ENCODE results near the gene DGCR8.

Gene DGCR8

DNA sequence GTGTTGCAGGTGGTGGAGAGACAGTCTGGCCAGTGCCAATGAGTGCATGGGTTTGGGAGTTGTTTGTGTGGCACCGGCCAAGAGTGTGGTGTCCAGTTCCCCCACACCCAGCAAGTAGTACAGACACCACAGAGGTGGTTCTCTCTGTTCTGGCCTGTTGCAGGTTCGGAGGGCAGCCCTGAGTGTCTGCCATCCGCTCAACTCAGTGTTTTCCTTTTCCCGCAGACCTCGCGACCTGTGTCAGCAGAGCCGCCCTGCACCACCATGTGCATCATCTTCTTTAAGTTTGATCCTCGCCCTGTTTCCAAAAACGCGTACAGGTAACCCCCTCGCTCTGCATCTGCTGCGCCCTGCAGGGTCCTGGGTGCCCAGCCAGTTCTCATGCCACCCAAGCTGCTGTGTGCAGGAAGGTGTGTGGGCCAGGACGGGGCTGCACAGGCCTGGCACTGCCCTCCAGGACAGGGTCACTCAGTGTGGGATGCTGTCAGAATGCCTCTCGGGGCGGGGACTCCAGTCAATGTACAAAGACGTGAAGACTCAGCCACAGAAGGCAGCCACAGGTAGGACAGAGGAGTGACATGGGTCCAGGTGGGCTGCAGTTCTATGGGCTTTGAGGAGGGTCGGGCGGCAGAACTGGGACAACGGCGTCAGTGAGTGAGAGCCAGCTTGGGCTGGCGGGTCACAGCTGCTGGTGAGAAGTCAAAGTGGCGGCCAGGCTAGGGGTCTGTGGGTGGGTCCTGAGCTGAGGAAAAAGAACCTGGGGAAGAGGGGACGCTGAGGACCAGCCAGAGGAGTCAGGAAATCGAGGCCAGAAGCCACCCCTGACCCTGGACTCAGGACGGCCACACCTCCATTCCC lies 43.3 kb upstream of the DGCR8 start:
- peak overlapping the region; percentile 75 for H3K4me3 ChIP-seq (ENCODE audit: low read length)
- no peak for TF ChIP-seq EZH2phosphoT487 (IDR thresholded peaks at IDR 0.05; ENCODE audit: low read depth)
- TF ChIP-seq, protein P1, sequence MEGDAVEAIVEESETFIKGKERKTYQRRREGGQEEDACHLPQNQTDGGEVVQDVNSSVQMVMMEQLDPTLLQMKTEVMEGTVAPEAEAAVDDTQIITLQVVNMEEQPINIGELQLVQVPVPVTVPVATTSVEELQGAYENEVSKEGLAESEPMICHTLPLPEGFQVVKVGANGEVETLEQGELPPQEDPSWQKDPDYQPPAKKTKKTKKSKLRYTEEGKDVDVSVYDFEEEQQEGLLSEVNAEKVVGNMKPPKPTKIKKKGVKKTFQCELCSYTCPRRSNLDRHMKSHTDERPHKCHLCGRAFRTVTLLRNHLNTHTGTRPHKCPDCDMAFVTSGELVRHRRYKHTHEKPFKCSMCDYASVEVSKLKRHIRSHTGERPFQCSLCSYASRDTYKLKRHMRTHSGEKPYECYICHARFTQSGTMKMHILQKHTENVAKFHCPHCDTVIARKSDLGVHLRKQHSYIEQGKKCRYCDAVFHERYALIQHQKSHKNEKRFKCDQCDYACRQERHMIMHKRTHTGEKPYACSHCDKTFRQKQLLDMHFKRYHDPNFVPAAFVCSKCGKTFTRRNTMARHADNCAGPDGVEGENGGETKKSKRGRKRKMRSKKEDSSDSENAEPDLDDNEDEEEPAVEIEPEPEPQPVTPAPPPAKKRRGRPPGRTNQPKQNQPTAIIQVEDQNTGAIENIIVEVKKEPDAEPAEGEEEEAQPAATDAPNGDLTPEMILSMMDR (IDR thresholded peaks at IDR 0.05; ENCODE audit: low read depth, low read length) = no peak
- peak overlapping the region; percentile 94 for H3K4me2 ChIP-seq (ENCODE audit: low read length)
- H3K36me3 ChIP-seq (replicated peaks; ENCODE audit: low read depth, low read length) = peaks cover 15% of the 10 kb centered on the region
- H3K27ac ChIP-seq (ENCODE audit: low read length) = peak overlapping the region; percentile 93
- H3K9ac ChIP-seq (ENCODE audit: low read length) = peak overlapping the region; percentile 82
- no peak overlapping the region for H2AFZ ChIP-seq (ENCODE audit: low read depth, low read length)
- H3K27me3 ChIP-seq (ENCODE audit: low read depth, low read length) = no peaks in the 10 kb centered on the region
- peaks cover 4% of the 10 kb centered on the region; the same call in 1 of the 2 replicates for H3K9me3 ChIP-seq (ENCODE audit: insufficient read depth, low read length)
- H4K20me1 ChIP-seq (ENCODE audit: insufficient read depth, low read length) = no peaks in the 10 kb centered on the region
- 0 out of 2 replicates have a peak, but pooled peaks cover 4% of the 10 kb centered on the region for H3K79me2 ChIP-seq (ENCODE audit: low read length)
- H3K4me1 ChIP-seq (ENCODE audit: low read length) = peaks cover 52% of the 10 kb centered on the region

DNA sequence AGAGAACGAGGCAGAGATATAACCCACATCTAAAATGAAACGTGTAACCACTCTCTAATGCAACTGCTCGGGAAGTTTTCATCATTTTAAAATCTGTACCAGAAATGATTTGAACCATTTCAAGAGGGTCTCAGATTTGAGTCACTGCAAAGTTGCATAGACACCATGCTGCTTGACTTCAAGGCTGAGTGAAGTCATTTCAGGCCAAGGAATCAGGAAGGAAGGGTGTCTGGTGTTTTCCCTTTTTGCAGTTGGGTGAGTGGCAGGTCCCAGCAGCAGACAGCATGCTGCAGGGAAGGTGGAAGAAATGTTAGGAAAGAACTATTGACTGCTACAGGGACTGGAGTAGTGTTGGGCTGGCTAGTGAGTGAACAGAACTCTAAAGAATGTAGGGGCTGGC lies 42.6 kb upstream of the DGCR8 start:
- H3K4me1 ChIP-seq (ENCODE audit: low read length) = peaks cover 45% of the 10 kb centered on the region
- H3K9ac ChIP-seq (ENCODE audit: low read length) = peak overlapping the region; percentile 82
- peaks cover 15% of the 10 kb centered on the region for H3K36me3 ChIP-seq (replicated peaks; ENCODE audit: low read depth, low read length)
- H2AFZ ChIP-seq (ENCODE audit: low read depth, low read length) = no peak overlapping the region
- H3K4me2 ChIP-seq (ENCODE audit: low read length) = peak overlapping the region; percentile 94
- peak overlapping the region; percentile 75 for H3K4me3 ChIP-seq (ENCODE audit: low read length)
- TF ChIP-seq EZH2phosphoT487 (IDR thresholded peaks at IDR 0.05; ENCODE audit: low read depth) = no peak
- TF ChIP-seq, protein P1 (IDR thresholded peaks at IDR 0.05; ENCODE audit: low read depth, low read length) = no peak
- no peaks in the 10 kb centered on the region for H4K20me1 ChIP-seq (ENCODE audit: insufficient read depth, low read length)
- H3K27ac ChIP-seq (ENCODE audit: low read length) = peak overlapping the region; percentile 93
- 0 out of 2 replicates have a peak, but pooled peaks cover 4% of the 10 kb centered on the region for H3K79me2 ChIP-seq (ENCODE audit: low read length)
- peaks cover 4% of the 10 kb centered on the region; the same call in 1 of the 2 replicates for H3K9me3 ChIP-seq (ENCODE audit: insufficient read depth, low read length)
- no peaks in the 10 kb centered on the region for H3K27me3 ChIP-seq (ENCODE audit: low read depth, low read length)

DNA sequence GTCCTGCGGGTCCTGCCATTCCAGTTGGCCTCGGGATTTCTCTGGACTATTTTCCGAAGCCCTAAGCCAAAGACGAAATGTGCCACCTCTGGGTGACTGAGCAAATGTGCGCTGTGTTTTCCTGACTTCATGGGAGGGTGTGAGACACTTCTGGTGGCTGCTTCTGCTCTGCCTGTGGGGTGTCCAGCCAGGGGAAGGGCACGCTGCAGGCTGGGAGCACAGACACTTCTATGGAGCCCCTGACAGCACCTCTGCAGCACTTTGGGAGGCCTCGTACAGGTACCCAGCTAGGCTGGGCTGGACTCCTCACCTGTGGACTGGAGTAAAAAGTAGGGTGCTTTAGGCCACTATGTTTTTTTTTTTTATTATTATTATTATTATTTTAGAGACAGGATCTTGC lies 41.5 kb upstream of the DGCR8 start:
- Histone ChIP-seq H3K36me3 (replicated peaks; ENCODE audit: low read depth, low read length) (peaks cover 18% of the 10 kb centered on the region), H3K27me3 (ENCODE audit: low read depth, low read length) (no peaks in the 10 kb centered on the region), H3K27ac (ENCODE audit: low read length) (peak overlapping the region; percentile 93), H4K20me1 (ENCODE audit: insufficient read depth, low read length) (no peaks in the 10 kb centered on the region), H3K4me2 (ENCODE audit: low read length) (peak overlapping the region; percentile 94), H3K9ac (ENCODE audit: low read length) (no peak overlapping the region), H3K4me1 (ENCODE audit: low read length) (peaks cover 45% of the 10 kb centered on the region), H3K9me3 (ENCODE audit: insufficient read depth, low read length) (peaks cover 4% of the 10 kb centered on the region; the same call in 1 of the 2 replicates), H3K4me3 (ENCODE audit: low read length) (peak overlapping the region; percentile 75), H2AFZ (ENCODE audit: low read depth, low read length) (no peak overlapping the region), H3K79me2 (ENCODE audit: low read length) (0 out of 2 replicates have a peak, but pooled peaks cover 4% of the 10 kb centered on the region)
- TF ChIP-seq, protein P1 (IDR thresholded peaks at IDR 0.05; ENCODE audit: low read depth, low read length) = no peak
- TF ChIP-seq EZH2phosphoT487 (IDR thresholded peaks at IDR 0.05; ENCODE audit: low read depth) = no peak

DNA sequence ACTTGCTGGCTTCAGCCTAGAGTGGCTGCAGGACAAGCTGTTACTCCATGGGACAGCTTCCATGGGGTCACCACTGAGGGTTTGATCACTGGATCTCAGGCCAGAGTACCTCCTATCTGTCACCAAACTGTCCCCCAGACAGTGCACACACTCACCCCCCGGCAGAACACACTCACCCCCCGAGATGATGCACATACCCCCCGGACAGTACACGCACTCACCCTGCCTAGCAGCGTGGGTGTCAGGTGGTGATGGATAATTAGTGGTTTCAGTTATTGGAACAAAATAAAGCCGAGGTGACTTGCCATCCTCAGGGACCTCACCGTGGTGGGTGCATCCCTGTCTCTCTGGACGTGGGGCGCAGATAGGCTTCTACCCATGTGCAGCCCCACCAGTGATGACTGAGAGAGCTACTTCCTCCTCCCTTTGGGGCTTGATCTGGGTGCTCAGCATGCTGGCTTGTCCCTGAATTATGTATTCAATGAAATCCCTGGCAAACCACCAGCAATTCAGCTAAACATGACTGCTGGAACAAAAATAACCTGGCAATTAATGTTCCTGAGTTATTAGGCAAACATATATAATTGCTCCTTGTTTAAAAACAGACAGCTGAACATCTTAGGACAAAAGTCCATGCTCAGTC lies 40.2 kb upstream of the DGCR8 start:
- no peak for TF ChIP-seq EZH2phosphoT487 (IDR thresholded peaks at IDR 0.05; ENCODE audit: low read depth)
- TF ChIP-seq, protein P1 (IDR thresholded peaks at IDR 0.05; ENCODE audit: low read depth, low read length) = no peak
- no peak overlapping the region for H3K27ac ChIP-seq (ENCODE audit: low read length)
- no peak overlapping the region for H3K4me2 ChIP-seq (ENCODE audit: low read length)
- peaks cover 37% of the 10 kb centered on the region for H3K4me1 ChIP-seq (ENCODE audit: low read length)
- no peak overlapping the region for H2AFZ ChIP-seq (ENCODE audit: low read depth, low read length)
- no peak overlapping the region for H3K4me3 ChIP-seq (ENCODE audit: low read length)
- 0 out of 2 replicates have a peak, but pooled peaks cover 4% of the 10 kb centered on the region for H3K79me2 ChIP-seq (ENCODE audit: low read length)
- no peaks in the 10 kb centered on the region for H3K27me3 ChIP-seq (ENCODE audit: low read depth, low read length)
- no peaks in the 10 kb centered on the region for H3K9me3 ChIP-seq (ENCODE audit: insufficient read depth, low read length)
- H4K20me1 ChIP-seq (ENCODE audit: insufficient read depth, low read length) = no peaks in the 10 kb centered on the region; the same call in 1 of the 2 replicates
- H3K9ac ChIP-seq (ENCODE audit: low read length) = no peak overlapping the region
- H3K36me3 ChIP-seq (replicated peaks; ENCODE audit: low read depth, low read length) = peaks cover 16% of the 10 kb centered on the region

Data from OCI-LY3 (cell line).